Stimulated activated CD8-positive, alpha-beta memory T cell treated with anti-CD3 and anti-CD28 coated beads, Interleukin-4, amount 100 ng/mL, for 1 hour (primary cell): ENCODE data around the gene PDHA1.

ENCODE experiments used
- DNase-seq, 2 donors: peaks; one replicate each; pipeline ENCODE4 v3.0.0-alpha.2; 2020; ENCODE audit warnings: low read depth in 2 of 2, low spot score in 1 of 2

PDHA1 gene

DNA sequence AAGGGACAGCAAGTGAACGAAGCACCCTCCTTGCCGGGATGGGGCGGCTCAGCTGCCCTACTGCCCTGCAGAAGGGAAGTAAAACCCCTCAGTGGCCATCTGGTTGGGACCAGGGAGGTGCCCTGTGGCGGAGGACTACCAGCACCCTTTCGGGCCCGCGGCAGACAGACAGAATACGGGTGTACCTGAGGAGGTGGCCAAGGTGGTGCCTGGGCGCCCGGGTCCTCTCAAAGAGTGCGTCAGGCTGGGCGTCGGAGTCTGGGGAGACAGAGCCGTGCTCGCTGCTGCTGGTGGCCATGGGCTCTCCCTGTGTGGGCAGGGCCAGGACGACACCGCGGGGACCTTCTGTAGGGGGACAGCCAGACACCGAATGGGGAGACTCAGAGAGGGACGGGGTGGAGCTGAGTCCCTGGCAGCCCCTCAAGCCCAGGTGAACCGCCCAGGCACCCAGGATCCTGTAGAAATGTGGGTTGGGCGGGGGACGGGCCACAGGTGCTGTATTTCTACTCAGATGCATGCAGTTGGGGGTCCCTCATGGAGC lies 29.7 kb downstream of the PDHA1 start:
- no peak for DNase-seq

DNA sequence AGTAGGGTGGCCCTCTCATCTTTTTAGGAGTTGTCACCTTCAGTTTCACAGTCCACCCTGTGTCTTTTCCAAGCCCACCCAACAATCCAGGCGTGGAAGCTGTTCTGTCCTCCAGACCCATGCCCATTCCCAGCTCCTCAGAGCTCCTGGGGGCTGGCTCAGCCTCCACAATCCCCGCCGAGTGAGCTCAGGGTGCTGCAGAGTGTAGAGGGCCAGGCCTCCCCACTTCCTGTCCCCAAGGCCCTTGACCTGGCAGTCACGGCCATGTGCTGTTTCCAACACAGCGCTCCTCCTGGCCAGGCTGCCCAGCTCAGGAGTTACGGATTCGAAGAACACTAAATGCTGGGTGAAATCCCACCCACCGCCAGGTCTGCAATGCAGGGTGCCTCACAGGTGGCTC lies 31.8 kb downstream of the PDHA1 start:
- DNase-seq, result no peak

DNA sequence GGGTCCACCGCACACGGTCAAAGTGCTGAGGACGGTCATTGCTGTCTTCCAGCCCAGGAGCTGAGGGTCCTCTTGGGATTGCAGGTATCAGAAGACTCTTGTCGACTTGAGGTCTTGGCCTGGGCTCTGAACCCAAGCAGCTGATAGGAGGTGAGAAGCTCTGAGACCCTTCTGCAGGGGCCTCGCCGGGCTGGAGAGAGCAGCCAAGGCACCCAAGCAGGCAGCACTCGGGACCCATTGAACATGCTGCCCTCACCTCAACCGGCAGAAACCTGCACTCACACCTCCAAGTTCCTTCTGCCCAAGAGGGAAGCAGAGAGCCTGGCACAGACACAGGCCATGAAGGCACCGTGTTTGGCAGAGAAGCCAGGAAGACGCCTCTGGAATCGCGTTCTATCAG lies 34.1 kb downstream of the PDHA1 start:
- DNase-seq, result no peak

DNA sequence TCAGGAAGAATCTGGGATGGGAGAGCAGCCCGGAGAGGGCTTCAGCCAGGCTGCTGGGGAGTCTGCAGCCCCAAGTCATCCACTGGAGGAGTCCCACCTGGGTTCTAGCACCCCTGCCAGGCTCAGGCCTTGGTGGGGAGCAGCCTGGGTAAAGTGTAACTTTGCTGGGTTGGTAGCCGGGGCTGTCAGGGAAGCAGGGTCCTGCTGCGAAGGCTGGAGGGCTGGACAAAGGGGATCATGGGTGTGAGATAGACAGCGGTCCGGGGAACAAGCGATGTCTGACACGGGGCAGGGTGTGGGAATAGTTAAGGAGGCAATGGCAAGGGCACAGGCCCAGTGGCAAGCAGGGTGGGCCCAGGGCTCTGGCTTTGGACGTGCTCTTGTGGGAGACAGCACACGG lies 37.6 kb downstream of the PDHA1 start:
- no peak for DNase-seq

DNA sequence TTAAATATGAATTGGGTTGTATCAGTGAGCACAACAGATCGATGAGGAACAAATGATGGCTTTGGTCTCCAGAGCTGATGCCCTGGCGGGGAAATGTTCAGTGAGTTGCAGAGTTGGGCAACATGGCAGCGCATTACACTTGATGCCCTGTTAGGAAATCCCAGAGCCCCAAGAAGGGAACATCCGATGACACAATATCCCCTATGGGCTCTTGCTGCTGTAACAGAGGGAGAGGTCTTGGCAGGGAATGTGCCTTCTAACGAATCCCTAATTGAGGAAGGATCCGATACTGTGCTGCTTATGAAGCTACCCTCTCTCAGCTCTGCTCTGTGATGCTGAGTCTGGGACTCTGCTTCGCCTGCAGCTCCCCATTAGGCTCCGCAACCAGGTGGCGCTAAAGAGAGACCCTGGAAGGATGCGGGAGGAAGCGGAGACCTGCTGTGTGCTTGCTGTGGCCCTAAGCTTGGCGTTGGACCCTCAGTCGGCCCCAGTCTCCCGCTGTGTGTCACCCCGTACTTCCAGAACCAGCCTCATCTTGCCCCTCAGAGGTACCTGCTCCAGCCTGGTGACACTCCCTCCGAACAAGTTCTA lies 38.9 kb downstream of the PDHA1 start:
- no peak for DNase-seq

DNA sequence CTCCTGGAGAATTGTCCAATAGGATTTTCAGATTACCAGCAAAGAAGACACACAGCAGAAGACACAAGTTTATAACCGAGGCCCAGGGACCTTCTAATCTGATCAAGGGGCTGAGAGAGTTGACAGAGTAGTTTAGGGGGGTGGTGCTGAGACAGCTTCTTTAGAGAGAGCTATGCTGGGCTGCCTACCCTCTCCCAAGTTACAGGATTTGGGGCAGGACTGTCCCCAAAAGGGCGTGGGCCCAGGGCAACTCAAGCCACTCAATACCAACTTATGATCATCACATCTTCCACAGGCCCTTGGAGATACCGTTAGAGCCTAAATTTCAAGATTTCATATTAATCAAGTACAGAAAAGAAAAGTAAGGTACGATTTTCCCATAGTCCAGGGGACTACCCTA lies 43.0 kb downstream of the PDHA1 start:
- no peak for DNase-seq

DNA sequence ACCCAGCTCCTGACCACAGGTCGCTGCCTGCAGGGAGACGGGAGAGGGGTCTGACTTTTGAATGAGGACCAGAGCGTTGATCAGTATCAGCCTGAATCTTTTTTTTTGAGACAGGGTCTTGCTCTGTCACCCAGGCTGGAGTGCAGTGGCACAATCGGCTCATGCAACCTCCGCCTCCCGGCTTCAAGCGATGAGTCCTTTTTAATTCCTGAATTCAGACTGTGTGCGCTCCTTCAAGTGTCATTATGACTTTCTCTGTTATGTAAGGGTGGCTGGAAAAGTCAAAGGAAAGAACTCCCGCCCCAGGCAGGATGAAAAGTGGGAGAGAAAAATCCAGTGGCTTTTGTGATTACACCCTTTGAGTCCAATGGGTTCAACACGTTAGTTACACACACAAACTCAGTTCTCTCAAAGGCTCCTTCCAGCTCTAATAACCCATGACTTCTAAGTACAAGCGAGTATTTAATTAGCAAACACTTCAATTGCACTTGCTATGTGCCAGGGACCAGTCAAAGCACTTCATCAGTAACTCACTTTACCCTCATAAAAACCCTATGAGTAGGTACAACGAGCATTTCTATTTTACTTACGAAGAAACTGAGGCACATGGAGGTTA lies 44.4 kb downstream of the PDHA1 start:
- no peak for DNase-seq

DNA sequence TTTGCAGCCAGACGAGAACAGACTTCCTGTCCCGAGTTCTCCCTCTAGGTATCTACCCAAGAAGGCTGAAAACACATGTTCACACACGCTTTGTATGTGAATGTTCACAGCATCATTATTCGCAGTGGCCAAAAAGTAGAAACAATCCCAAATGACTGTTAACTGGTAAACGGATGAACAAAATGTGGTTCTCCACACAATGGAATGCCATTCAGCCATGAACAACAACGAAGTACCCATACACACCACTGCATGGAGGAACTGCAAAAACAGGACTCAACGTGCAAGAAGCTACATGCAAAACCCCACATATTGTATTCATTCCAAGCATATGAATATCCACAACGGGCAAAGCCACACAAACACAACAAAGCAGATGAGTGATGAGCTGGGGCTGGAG lies 45.0 kb downstream of the PDHA1 start:
- no peak for DNase-seq

DNA sequence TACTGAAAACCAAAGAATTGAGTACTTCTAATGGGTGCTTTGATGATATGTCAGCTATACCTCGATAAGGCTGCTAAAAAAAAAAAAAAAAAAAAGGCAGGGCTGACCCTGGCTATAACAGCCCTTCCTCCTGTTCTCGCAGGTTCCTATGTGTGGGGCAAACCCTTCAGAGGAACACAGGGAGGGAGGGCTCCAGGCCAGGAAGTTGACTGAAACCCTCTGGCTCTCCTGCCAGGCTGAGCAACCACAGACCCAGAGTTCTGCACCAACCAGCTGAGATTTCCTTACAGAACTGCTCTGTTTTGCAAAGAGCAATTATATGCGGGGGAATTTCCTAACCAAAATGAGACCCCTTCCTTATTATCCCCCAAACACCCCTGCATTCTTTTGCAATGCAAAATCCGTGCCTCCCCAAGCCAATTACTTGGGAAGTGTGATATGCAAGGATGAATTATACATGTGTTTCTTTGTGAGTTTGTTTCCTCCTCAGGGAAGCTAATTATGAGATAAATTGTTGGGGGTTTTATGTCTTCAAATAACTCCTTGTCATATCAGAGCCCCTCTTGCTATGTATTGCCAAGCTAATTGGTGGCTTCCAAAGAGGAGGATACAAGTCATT lies 45.6 kb downstream of the PDHA1 start:
- DNase-seq, result no peak

DNA sequence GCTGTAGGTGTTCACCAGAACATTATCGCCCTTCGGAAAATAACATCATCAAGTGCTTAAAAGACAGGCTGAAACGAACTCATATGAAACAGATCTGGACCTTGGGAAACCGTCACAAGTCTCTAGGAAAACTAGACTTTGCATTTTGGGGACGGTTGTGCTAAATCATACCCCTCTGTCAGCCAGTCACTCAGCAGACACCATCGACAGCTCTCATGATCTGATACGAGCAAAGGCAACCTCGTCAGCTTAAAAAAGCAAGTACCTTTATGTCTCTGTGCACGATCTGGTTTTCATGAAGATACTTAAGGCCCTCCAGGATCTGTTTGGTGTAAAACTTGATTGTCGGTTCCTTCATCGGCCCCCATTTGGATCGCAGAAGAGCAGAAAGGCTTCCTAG lies 48.4 kb downstream of the PDHA1 start:
- DNase-seq, result no peak

DNA sequence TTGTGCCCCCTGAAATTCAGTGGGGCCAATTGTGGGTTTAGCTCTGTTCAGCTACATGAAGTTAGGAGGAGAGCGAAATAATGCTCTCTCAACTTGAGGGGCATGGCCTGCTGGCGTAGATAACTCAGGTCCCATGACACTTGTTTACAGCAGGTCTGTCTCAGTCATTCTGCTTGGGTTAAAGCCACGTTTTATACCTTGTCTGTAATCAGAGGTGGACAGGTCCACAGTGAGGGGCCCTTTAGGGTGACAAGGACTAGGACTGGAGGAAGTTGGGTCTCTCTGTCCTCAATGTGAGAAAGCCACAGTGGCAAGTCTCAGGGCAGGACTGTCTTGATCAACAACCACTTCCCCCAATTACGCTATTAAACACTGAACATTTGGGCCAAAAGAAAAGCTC lies 49.0 kb downstream of the PDHA1 start:
- DNase-seq, result no peak

DNA sequence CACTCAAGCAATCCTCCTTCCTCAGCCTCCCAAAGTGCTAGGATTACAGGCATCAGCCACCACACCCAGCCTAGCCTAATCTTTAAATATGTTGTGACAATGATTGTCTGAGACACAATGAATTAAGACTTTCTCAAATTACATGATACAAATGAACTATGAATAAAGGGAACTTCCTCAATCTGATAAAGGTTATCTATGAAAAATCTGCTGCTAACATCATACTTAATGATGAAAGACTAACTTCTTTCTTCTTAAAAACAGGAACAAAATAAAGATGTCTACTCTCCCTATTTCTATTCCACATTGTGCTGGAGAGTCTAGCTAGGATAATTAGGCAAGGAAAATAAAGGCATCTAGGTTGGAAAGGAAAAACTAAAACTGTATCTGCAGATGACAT lies 60.0 kb downstream of the PDHA1 start:
- no peak for DNase-seq

DNA sequence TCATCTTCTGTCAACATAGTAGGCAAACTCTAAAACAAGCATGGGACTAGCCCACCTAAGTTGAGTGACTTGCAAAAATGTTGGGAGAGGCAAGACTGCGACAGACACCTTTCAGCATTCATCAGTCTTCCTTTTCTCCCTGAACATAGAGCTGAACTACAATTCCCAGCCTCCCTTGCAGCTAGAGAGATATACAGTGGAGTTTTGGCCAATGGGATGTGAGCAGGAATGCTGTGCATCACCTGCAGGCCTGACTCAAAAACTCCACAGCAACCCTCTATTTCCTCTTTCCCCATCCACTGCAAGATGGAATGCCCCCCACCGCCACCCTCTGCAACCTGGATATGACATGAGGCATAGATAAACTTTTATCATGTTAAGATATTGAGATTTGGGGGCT lies 66.5 kb downstream of the PDHA1 start:
- DNase-seq, result no peak
